ENCODE data around the gene TBC1D22A. TPM values are rescaled to one million over a fixed set of nuclear protein-coding genes. Genes with fewer than 3 reads are reported as not detected.

Gene TBC1D22A
- total RNA-seq, 1 donor from 2014 or later = 18.9 TPM

DNA sequence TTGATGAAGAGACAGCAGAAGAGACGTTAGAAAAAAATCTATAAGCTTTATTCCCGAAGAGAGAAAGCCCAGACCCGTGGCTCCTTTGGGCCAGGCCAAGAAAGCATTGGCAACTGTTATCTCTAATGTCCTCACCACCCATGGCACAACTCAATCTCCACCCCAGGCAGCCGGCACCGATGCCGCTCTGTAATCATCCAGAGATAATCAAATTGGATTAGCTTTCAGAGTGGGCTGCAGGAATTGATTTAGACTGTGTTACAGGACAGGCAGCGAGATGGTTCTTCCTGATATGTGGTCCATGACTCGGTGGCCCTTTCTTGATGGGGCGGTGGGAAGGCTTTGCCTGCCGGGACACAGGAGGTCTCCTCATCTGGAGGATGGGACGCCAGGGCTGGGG, 383.9 kb downstream of the TBC1D22A start:
- H3K4me3 Mint-ChIP-seq (ENCODE audit: unreplicated experiment) = no peak overlapping the region
- H3K4me1 Mint-ChIP-seq (ENCODE audit: low read depth) = peaks cover 4% of the 10 kb centered on the region
- no peaks in the 10 kb centered on the region for H3K36me3 Mint-ChIP-seq (ENCODE audit: low read depth)
- no peaks in the 10 kb centered on the region for H3K9me3 Mint-ChIP-seq (ENCODE audit: low read depth)
- TF ChIP-seq, protein P1, sequence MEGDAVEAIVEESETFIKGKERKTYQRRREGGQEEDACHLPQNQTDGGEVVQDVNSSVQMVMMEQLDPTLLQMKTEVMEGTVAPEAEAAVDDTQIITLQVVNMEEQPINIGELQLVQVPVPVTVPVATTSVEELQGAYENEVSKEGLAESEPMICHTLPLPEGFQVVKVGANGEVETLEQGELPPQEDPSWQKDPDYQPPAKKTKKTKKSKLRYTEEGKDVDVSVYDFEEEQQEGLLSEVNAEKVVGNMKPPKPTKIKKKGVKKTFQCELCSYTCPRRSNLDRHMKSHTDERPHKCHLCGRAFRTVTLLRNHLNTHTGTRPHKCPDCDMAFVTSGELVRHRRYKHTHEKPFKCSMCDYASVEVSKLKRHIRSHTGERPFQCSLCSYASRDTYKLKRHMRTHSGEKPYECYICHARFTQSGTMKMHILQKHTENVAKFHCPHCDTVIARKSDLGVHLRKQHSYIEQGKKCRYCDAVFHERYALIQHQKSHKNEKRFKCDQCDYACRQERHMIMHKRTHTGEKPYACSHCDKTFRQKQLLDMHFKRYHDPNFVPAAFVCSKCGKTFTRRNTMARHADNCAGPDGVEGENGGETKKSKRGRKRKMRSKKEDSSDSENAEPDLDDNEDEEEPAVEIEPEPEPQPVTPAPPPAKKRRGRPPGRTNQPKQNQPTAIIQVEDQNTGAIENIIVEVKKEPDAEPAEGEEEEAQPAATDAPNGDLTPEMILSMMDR (IDR thresholded peaks at IDR 0.05) = no peak
- no peak for DNase-seq (ENCODE audit: low spot score)
- no peaks in the 10 kb centered on the region for H3K27me3 Mint-ChIP-seq (ENCODE audit: low read depth)
- no peak overlapping the region for H3K27ac Mint-ChIP-seq (ENCODE audit: unreplicated experiment)

DNA sequence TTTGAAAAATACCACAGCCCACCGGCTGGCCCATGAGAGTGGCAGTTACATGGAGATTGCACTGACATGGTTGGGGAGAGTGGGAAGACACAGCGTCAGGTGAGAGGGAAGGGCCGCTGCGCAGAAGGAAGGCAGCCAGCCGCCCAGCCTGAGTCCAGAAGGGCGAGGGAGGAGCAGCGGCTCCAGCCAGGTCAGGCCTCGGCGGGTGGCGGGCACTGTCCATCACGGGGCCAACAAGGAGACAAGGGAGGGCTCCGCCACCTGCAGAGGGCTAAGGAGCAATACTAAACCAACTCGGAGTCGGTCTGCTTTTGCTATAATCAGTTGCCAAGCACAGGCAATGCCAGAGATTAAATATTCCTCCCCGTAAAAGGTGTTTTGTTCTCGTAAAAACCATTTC, 384.5 kb downstream of the TBC1D22A start:
- TF ChIP-seq, protein P1 (IDR thresholded peaks at IDR 0.05) = no peak
- H3K4me1 Mint-ChIP-seq (ENCODE audit: low read depth) = peaks cover 7% of the 10 kb centered on the region

DNA sequence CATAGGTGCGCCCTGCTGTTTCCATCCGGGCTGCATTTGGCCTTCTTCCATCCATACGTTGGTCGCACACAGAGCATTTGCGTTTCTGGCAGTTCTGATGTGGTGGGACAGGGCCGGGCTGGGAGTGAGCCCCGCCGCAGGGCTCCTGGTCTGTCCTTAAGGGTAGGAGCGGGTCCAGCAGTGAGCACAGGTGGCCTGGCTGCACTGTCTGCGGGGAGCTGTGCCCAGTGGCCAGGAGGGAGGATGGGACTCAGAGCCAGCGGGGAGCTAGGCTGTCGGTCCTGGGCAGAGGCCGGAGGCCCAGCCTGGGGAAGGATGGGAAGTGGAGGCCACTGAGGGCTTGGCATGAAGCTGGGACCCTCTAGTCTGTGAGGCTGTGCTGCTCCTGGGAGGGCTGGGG, 385.1 kb downstream of the TBC1D22A start:
- DNase-seq (ENCODE audit: low spot score) = no peak
- Mint-ChIP-seq H3K4me1 (ENCODE audit: low read depth) (peaks cover 7% of the 10 kb centered on the region), H3K27ac (ENCODE audit: unreplicated experiment) (no peak overlapping the region), H3K4me3 (ENCODE audit: unreplicated experiment) (no peak overlapping the region), H3K27me3 (ENCODE audit: low read depth) (no peaks in the 10 kb centered on the region), H3K9me3 (ENCODE audit: low read depth) (peaks cover 1% of the 10 kb centered on the region), H3K36me3 (ENCODE audit: low read depth) (no peaks in the 10 kb centered on the region)
- TF ChIP-seq, protein P1 (IDR thresholded peaks at IDR 0.05) = no peak

More for the DNA sequence above, 384.5 kb downstream of the TBC1D22A start:
- no peak for DNase-seq (ENCODE audit: low spot score)
- no peak overlapping the region for H3K4me3 Mint-ChIP-seq (ENCODE audit: unreplicated experiment)
- no peaks in the 10 kb centered on the region for H3K36me3 Mint-ChIP-seq (ENCODE audit: low read depth)
- H3K9me3 Mint-ChIP-seq (ENCODE audit: low read depth) = no peaks in the 10 kb centered on the region
- no peaks in the 10 kb centered on the region for H3K27me3 Mint-ChIP-seq (ENCODE audit: low read depth)
- H3K27ac Mint-ChIP-seq (ENCODE audit: unreplicated experiment) = no peak overlapping the region

DNA sequence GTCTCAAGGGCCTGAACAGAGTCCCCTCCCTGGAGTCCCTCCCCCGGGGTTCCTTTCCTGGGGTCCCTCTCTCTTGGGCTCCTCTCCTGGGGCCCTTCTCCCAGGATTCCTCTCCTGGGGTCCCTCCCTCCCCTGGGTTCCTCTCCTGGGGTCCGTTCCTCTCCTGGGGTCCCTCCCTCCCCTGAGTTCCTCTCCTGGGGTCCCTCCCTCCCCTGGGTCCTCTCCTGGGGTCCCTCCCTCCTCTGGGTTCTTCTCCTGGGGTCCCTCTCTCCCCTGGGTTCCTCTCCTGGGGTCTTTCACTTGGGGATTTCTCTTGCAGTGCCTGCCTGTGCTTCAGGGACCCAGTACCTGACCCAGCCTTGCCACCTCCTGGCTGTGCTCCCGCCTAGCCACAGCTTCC, 386.1 kb downstream of the TBC1D22A start:
- Mint-ChIP-seq H3K4me3 (ENCODE audit: unreplicated experiment) (no peak overlapping the region), H3K27ac (ENCODE audit: unreplicated experiment) (no peak overlapping the region), H3K4me1 (ENCODE audit: low read depth) (peaks cover 7% of the 10 kb centered on the region), H3K9me3 (ENCODE audit: low read depth) (peaks cover 6% of the 10 kb centered on the region), H3K27me3 (ENCODE audit: low read depth) (no peaks in the 10 kb centered on the region), H3K36me3 (ENCODE audit: low read depth) (no peaks in the 10 kb centered on the region)
- TF ChIP-seq, protein P1 (IDR thresholded peaks at IDR 0.05) = no peak
- no peak for DNase-seq (ENCODE audit: low spot score)

DNA sequence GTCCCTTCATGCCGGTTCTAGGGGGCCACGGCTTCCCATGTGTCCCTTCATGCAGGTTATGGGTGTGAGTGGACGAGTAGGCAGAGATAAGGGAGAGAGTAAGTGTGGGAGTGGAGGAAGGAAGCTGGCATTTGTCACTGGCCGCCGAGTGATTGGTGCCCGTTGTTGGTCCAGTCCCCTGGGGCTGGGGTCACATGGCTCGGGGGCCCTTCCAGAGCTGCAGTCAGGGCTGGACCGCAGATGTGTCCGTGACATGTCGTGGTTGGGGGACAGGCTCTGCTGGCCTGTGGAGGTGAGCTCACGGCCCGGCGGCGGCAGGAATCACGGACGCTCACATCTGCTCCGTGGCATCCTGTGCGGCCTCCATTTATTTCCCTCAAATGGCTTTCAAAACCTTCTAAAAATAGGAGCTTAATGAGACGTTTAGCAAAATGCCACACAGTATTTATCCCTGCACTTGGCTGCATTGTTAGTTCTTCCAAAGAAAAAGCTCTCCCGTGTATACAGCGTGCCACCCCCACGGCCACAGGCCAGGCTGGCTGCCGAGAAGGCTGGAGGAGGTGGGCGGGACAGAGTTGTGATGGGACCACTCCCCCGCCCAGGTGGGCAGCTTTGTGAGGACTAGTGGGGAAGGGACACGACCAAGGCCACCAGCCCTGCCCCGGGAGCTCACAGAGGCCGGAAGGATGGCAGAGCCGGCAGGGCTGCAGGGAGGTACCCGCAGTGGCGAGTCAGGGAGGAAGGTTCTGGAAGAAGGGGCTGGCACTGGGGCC, 386.7 kb downstream of the TBC1D22A start:
- TF ChIP-seq, protein P1 (IDR thresholded peaks at IDR 0.05) = no peak
- DNase-seq (ENCODE audit: low spot score) = no peak
- Mint-ChIP-seq H3K27ac (ENCODE audit: unreplicated experiment) (no peak overlapping the region), H3K9me3 (ENCODE audit: low read depth) (peaks cover 6% of the 10 kb centered on the region), H3K36me3 (ENCODE audit: low read depth) (no peaks in the 10 kb centered on the region), H3K4me1 (ENCODE audit: low read depth) (peaks cover 7% of the 10 kb centered on the region), H3K27me3 (ENCODE audit: low read depth) (no peaks in the 10 kb centered on the region), H3K4me3 (ENCODE audit: unreplicated experiment) (no peak overlapping the region)
